Kidney epithelial cell (primary cell): Measurements from ENCODE around the gene AIG1. TPM values are rescaled to one million over a fixed set of nuclear protein-coding genes. Genes with fewer than 3 reads are reported as not detected.

Source experiments
- DNase-seq: peaks from one replicate; pipeline ENCODE4 v3.0.0-alpha.2; 2010; ENCODE audit warnings: low read depth
- H3K27me3 ChIP-seq: 2 replicates; pipeline ENCODE4 v1.6.0; 2011; ENCODE audit warnings: low read length; ENCODE audit not compliant: control insufficient read depth, insufficient read depth
- H3K36me3 ChIP-seq: 2 replicates; pipeline ENCODE4 v1.5.1; 2011; ENCODE audit warnings: low read length; ENCODE audit not compliant: control insufficient read depth, insufficient read depth
- H3K4me3 ChIP-seq: 2 replicates; pipeline ENCODE4 v1.5.1; 2011; ENCODE audit warnings: low read depth, mild to moderate bottlenecking, control low read depth, low read length
- total RNA-seq: library from RNA; depleted of rRNA; stranded (reverse); fragments of >200 nt; gene quantifications from 2 replicates; pipeline ENCODE4 v1.2.3, GENCODE V29; 2015
- TF ChIP-seq, protein P1 (sequence below): IDR thresholded peaks from 2 replicates; pipeline ENCODE4 v1.5.1; 2011; ENCODE audit warnings: mild to moderate bottlenecking, moderate library complexity, low read length, control low read depth, inconsistent platforms; ENCODE audit not compliant: insufficient read depth, poor library complexity, severe bottlenecking

Gene AIG1
- total RNA-seq, 1 donor from 2014 or later, result 62.5 TPM

DNA sequence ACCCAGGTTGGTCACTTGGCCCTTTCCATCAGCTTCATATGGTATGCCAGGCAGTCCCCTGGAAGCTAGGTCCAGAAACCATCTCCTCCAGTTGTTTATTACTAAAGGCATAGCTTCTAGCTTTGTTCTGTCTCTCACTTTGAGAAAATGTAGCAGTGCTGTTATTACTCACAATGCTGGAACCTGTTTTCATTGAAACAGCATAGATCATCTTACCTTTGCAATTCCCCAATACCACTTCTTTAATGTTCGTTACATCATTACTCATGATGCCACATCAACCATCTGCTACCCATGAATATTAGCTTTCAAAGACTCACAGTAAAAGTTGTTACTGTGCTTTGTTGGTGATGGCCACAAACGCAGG, 301.5 kb downstream of the AIG1 start:
- DNase-seq, result no peak
- Histone ChIP-seq H3K27me3 (no peaks in the 10 kb centered on the region), H3K36me3 (no peaks in the 10 kb centered on the region), H3K4me3 (no peak overlapping the region)
- TF ChIP-seq, protein P1, sequence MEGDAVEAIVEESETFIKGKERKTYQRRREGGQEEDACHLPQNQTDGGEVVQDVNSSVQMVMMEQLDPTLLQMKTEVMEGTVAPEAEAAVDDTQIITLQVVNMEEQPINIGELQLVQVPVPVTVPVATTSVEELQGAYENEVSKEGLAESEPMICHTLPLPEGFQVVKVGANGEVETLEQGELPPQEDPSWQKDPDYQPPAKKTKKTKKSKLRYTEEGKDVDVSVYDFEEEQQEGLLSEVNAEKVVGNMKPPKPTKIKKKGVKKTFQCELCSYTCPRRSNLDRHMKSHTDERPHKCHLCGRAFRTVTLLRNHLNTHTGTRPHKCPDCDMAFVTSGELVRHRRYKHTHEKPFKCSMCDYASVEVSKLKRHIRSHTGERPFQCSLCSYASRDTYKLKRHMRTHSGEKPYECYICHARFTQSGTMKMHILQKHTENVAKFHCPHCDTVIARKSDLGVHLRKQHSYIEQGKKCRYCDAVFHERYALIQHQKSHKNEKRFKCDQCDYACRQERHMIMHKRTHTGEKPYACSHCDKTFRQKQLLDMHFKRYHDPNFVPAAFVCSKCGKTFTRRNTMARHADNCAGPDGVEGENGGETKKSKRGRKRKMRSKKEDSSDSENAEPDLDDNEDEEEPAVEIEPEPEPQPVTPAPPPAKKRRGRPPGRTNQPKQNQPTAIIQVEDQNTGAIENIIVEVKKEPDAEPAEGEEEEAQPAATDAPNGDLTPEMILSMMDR, result no peak

DNA sequence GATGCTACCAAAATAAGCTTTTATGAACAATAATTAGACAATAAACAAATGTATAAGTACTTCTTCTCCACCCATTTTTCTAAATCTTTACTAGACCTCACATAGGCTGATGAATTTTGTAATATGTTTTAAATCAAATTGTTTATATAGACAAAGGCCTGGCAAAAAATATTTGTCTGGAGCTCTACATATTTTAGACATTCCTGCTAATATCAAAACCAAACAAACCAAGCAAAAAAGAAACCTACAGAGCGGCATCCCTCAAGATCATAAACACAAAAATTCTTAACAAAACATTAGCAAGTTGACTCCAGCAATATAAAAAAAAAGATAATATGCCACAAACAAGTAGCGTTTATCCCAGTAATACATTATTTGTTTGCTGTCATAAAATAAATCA, 302.6 kb downstream of the AIG1 start:
- TF ChIP-seq, protein P1, result no peak

DNA sequence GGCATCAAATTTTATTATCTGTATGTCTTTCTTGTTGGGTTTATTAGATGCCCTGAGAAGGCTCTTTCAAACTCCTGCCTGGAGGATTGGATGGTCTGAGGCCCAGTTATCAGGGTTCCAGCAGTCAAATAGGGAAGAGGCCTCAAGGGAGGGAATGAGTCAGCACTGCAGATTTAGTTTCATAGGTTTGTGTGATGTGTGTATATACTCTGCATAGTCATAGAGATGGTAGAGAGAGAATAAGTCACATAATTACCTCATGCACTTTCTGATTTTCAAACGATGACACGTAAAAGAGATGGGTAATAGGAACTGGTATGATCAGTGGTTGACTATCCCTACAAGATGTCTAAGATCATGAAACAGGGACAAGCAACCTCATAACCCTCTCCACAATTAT, 307.7 kb downstream of the AIG1 start:
- H3K36me3 ChIP-seq, result no peaks in the 10 kb centered on the region
- TF ChIP-seq, protein P1, result no peak
- no peak for DNase-seq
- H3K4me3 ChIP-seq, result no peak overlapping the region
- no peaks in the 10 kb centered on the region for H3K27me3 ChIP-seq

More for the DNA sequence above, 302.6 kb downstream of the AIG1 start:
- Histone ChIP-seq H3K27me3 (no peaks in the 10 kb centered on the region), H3K4me3 (no peak overlapping the region), H3K36me3 (no peaks in the 10 kb centered on the region)
- DNase-seq, result no peak

DNA sequence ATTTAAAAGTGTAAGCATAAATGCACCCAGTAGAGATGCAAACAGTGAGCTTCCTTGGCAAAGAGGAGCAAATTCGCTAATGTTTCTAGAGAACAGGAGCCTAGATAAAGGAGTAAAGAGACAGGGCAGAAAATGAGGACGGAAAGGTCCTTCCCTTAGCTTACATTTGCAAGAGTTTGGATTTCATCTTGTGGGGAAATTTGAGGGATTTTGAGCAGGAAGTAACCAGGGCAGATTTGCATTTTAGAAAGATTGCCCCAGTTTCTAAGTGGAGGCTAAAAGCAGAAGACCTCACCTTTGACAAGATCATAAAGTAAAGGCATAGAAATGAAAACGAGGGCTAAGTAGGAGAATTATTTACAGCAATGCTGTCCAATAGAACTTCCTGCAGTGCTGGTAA, 309.3 kb downstream of the AIG1 start:
- no peaks in the 10 kb centered on the region for H3K27me3 ChIP-seq
- H3K36me3 ChIP-seq, result no peaks in the 10 kb centered on the region
- TF ChIP-seq, protein P1, result no peak
- no peak for DNase-seq
- H3K4me3 ChIP-seq, result no peak overlapping the region

DNA sequence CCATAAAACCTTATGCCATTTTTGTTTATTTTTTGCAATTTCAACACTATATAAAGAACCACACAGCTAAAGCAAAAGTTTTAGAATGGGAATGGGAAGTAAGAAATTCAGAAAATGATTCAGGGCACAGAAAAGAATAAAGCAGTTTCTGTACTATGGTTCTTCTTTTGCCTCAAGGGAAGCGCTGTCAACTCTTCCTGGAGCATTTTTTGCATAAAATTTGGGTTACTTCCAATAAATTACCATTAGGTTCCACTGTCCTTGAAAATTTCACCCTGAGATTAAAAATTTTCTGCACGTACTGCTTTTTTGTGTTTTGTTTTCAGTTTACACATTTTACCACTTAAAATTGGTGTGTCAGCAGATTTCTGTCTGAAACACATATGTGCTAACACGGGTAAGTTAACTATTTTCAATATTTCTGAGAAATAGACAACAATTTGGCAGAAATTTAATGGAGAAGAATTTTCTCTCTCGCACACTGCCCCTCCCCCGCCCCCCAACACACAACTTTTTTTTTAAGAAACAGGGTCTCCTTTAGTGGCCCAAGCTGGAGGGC, 310.2 kb downstream of the AIG1 start:
- Histone ChIP-seq H3K36me3 (no peaks in the 10 kb centered on the region), H3K4me3 (no peak overlapping the region), H3K27me3 (no peaks in the 10 kb centered on the region)
- DNase-seq, result no peak
- TF ChIP-seq, protein P1, result no peak

DNA sequence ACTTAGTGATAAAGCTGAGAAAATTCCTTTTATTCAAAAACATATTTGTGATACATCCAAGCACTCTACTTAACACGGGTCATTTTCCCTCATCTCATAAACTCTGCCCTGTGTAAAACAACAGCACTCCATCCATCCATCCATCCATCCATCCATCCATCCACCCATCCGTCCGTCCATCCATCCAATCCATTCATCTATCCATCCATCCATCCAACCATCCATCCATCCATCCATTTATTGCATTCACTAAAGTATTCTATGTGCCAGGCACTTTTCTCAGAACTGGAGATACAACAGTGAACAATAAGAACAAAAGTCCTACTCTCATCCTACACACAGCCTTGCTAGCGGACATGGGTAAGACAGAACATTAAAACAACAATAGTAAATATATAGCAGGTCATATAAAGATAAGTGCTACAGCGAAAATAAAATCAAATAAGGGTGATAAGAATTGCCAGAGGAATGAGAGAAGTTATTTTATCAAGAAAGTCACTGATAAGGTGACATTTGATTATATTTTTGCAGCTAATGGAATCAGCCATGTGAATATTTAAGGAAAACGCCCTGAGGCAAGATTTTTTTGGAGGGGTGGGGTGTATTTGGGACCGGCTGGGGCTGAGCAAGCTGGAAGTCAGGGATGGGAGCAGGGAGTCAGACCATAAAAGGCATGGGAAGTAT, 311.7 kb downstream of the AIG1 start:
- H3K27me3 ChIP-seq, result no peaks in the 10 kb centered on the region
- TF ChIP-seq, protein P1, result no peak
- no peaks in the 10 kb centered on the region for H3K36me3 ChIP-seq
- DNase-seq, result no peak
- no peak overlapping the region for H3K4me3 ChIP-seq
